ENCODE data around the gene DACT2.

DNA sequence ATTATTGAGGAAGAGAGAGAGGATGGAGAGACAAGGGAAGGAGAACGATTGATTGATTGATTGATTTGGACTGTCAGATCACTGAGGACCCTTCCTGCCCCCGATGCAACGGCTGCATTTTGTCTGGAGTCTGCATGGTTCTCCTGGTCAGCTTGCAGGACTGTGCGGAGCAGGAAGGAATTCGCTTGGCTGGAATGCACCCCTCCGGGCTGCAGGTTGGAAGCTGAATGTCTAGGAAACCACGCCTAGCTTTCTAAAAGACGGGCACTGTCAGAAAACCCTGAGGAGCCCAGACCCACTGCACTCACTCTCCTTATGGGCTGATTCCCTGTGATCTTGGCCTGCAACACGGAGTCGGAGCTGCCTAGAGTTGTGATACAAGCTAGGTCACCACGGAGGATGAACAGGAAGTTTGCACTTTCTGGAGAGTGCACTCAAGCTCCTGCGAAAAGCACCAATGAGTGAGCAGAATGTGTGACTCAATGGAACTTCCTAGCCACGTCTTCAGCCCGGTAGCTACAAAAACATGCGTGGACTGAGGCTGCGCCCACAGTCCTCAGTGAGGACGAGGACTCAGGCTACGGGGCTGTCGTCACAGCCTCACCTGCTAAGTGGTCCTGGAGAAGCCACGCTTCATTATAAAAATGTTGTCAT lies 14.4 kb downstream of the DACT2 start:
- TF ChIP-seq, protein P1, sequence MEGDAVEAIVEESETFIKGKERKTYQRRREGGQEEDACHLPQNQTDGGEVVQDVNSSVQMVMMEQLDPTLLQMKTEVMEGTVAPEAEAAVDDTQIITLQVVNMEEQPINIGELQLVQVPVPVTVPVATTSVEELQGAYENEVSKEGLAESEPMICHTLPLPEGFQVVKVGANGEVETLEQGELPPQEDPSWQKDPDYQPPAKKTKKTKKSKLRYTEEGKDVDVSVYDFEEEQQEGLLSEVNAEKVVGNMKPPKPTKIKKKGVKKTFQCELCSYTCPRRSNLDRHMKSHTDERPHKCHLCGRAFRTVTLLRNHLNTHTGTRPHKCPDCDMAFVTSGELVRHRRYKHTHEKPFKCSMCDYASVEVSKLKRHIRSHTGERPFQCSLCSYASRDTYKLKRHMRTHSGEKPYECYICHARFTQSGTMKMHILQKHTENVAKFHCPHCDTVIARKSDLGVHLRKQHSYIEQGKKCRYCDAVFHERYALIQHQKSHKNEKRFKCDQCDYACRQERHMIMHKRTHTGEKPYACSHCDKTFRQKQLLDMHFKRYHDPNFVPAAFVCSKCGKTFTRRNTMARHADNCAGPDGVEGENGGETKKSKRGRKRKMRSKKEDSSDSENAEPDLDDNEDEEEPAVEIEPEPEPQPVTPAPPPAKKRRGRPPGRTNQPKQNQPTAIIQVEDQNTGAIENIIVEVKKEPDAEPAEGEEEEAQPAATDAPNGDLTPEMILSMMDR (IDR thresholded peaks at IDR 0.05 in 8 of 11, conservative IDR thresholded peaks at IDR 0.05 in 3 of 11) = no peak
- no peak for TF ChIP-seq POLR2AphosphoS5 (IDR thresholded peaks at IDR 0.05)

Data from spleen (tissue), 7 donors.